ENCODE data around the gene GSG1L. TPM values are rescaled to one million over a fixed set of nuclear protein-coding genes. Genes with fewer than 3 reads are reported as not detected.

GSG1L gene
- total and polyA plus RNA-seq, 4 donors = 0.14 to 1.3 (median 0.24) TPM

GRCh38 chr16:28089205-28089991, 25.9 kb upstream of the GSG1L start:
- ATAC-seq (ENCODE audit: insufficient read depth, low FRiP score) = no peak

GRCh38 chr16:28087675-28088300, 24.3 kb upstream of the GSG1L start:
- no peak for TF ChIP-seq CTCF (IDR thresholded peaks at IDR 0.05; ENCODE audit: control extremely low read depth, extremely low read depth)
- Histone ChIP-seq H3K9ac (ENCODE audit: insufficient read depth in 1 of 2, low read length in 2 of 2) (no peak overlapping the region), H3K27ac (ENCODE audit: low read depth in 1 of 2, low read length in 1 of 2) (no peak overlapping the region), H3K9me3 (ENCODE audit: control insufficient read depth in 4 of 4, insufficient read depth in 3 of 4, low read length in 3 of 4) (peaks cover 0 to 2% (median 0%) of the 10 kb centered on the region in 4 donors), H3K36me3 (ENCODE audit: control insufficient read depth in 4 of 4, insufficient read depth in 4 of 4, low read length in 4 of 4) (no peaks in the 10 kb centered on the region), H3K27me3 (ENCODE audit: control insufficient read depth in 3 of 3, insufficient read depth in 3 of 3, low read length in 2 of 3) (no peaks in the 10 kb centered on the region), H3K4me1 (ENCODE audit: control insufficient read depth in 5 of 5, insufficient read depth in 5 of 5, low read length in 5 of 5) (no peaks in the 10 kb centered on the region), H3K4me3 (no peak overlapping the region)
- DNase-seq (no peak), ATAC-seq (ENCODE audit: insufficient read depth, low FRiP score) (no peak)
- 84 to 92% methylated on average over 7 of the region's 7 CpGs for WGBS, 2 donors

More at GRCh38 chr16:28089205-28089991, 25.9 kb upstream of the GSG1L start:
- no peak overlapping the region for H3K4me3 ChIP-seq
- WGBS, 2 donors = 96 to 100% methylated on average over 3 of the region's 3 CpGs
- DNase-seq = no peak
- H3K4me1 ChIP-seq (ENCODE audit: control insufficient read depth in 5 of 5, insufficient read depth in 5 of 5, low read length in 5 of 5) = peaks cover 0 to 1% (median 0%) of the 10 kb centered on the region in 5 donors
- no peak overlapping the region for H3K27ac ChIP-seq (ENCODE audit: low read depth in 1 of 2, low read length in 1 of 2)
- no peaks in the 10 kb centered on the region for H3K36me3 ChIP-seq (ENCODE audit: control insufficient read depth in 4 of 4, insufficient read depth in 4 of 4, low read length in 4 of 4)
- no peak overlapping the region for H3K9ac ChIP-seq (ENCODE audit: insufficient read depth in 1 of 2, low read length in 2 of 2)
- no peak for TF ChIP-seq CTCF (IDR thresholded peaks at IDR 0.05; ENCODE audit: control extremely low read depth, extremely low read depth)
- no peaks in the 10 kb centered on the region for H3K27me3 ChIP-seq (ENCODE audit: control insufficient read depth in 3 of 3, insufficient read depth in 3 of 3, low read length in 2 of 3)
- H3K9me3 ChIP-seq (ENCODE audit: control insufficient read depth in 4 of 4, insufficient read depth in 3 of 4, low read length in 3 of 4) = peaks cover 0 to 2% (median 0%) of the 10 kb centered on the region in 4 donors

- Histone ChIP-seq H3K27me3 (ENCODE audit: control insufficient read depth in 3 of 3, insufficient read depth in 3 of 3, low read length in 2 of 3) (no peaks in the 10 kb centered on the region), H3K27ac (ENCODE audit: low read depth in 1 of 2, low read length in 1 of 2) (no peak overlapping the region), H3K9ac (ENCODE audit: insufficient read depth in 1 of 2, low read length in 2 of 2) (no peak overlapping the region), H3K4me3 (no peak overlapping the region), H3K9me3 (ENCODE audit: control insufficient read depth in 4 of 4, insufficient read depth in 3 of 4, low read length in 3 of 4) (peaks cover 0 to 2% (median 0%) of the 10 kb centered on the region in 4 donors), H3K36me3 (ENCODE audit: control insufficient read depth in 4 of 4, insufficient read depth in 4 of 4, low read length in 4 of 4) (no peaks in the 10 kb centered on the region), H3K4me1 (ENCODE audit: control insufficient read depth in 5 of 5, insufficient read depth in 5 of 5, low read length in 5 of 5) (no peaks in the 10 kb centered on the region)
- DNase-seq (no peak), ATAC-seq (ENCODE audit: insufficient read depth, low FRiP score) (no peak)
- no peak for TF ChIP-seq CTCF (IDR thresholded peaks at IDR 0.05; ENCODE audit: control extremely low read depth, extremely low read depth)
- 88 to 89% methylated on average over 8 of the region's 8 CpGs for WGBS, 2 donors
Observed at GRCh38 chr16:28087140-28087660, 23.7 kb upstream of the GSG1L start.
